ENCODE data around the gene C4orf50.

- TF ChIP-seq CTCF (IDR thresholded peaks at IDR 0.05) (no peak), POLR2A (IDR thresholded peaks at IDR 0.05) (no peak), POLR2AphosphoS5 (IDR thresholded peaks at IDR 0.05; ENCODE audit: insufficient read depth in 1 of 2, low read depth in 1 of 2) (no peak)
Observed at GRCh38 chr4:5854929-5855328, 163.3 kb downstream of the C4orf50 start.

All from vagina (tissue), 2 donors.